ENCODE results near the gene LRRC74B.
A peak's percentile ranks its signal among the peaks of the same experiment; 100 is the strongest.
"Not testable (repeated sequence)": the region's sequence is repeated elsewhere in the genome, so short reads cannot be mapped to it uniquely, and the experiment has no call there.

The LRRC74B gene, protein sequence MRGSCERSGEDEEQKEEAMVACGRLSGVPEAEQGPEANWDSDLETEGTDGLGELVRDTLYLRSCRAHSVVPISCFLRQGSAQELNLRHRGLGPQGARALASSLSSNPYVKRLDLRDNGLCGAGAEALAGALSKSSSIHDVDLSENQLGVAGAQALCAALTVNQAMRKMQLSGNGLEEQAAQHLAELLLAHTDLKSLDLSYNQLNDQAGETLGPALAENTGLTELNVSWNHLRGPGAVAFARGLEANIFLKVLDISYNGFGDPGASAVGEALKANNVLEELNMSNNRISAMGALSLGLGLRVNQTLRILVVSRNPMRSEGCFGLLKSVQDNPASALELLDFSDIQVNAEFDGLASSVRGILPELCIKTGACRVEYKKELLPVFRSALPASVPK

GRCh38 chr22:21045585-21046294 is at the start of gene LRRC74B:
TSS of gene LRRC74B (plus strand) at chr22:21045946. CDS start at chr22:21045987, 41 bp downstream.
- peak; percentile 73 for DNase-seq

GRCh38 chr22:20996031-20996410 is 49.7 kb upstream of the LRRC74B start:
- DNase-seq = no peak

GRCh38 chr22:20996598-20997535 is 48.9 kb upstream of the LRRC74B start:
- no peak for DNase-seq

- DNase-seq = no peak
Measured at GRCh38 chr22:20997536-20998257, 48.0 kb upstream of the LRRC74B start.

DNA sequence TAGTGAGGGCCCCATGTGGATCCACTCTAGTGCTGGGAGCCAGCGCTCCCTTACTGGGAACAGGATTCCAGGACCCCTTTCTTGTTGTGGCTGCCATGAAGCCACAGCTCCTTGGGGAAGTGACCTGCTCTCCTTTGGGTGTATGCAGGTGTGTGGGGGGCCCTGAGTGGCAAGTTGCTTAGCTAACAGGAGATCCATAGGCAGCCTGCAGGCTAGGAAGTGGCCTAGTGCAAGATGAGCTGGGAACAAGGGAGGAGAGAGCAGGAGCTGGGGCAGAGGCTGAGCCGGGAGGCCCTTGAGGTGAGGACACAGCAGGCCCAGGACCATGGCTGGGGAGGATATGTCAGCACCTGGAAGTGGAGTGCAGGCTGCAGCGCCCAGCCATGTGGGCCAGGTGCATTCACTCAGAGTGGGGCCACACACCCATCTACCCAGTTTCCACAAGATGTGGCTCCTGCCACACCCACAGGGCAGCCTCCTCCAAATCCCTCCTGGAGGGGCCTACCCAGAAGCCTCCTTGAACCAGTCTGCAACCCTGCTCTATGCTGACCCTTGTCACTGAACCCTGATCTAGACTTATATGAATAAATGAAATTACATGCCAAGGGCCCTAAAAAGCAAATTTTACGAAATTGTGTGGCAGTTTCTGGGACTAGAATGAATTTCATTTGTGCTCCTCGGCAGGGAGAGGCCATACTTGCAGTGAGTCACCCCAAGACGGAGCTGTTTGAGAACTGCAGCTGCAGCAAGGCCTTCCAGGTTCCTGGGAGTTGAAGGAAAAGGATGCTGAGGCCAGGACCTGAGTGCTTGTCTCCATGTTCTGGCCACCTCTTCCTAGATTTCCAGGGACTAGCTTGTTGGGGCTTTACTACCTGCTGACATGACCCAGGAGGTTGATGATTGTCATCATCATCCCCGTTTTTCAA is 47.1 kb upstream of the LRRC74B start:
- no peak for DNase-seq

- DNase-seq = no peak
Measured at GRCh38 chr22:20999350-21000206, 46.2 kb upstream of the LRRC74B start.

- no peak for DNase-seq
Measured at GRCh38 chr22:21000207-21000986, 45.3 kb upstream of the LRRC74B start.

DNA sequence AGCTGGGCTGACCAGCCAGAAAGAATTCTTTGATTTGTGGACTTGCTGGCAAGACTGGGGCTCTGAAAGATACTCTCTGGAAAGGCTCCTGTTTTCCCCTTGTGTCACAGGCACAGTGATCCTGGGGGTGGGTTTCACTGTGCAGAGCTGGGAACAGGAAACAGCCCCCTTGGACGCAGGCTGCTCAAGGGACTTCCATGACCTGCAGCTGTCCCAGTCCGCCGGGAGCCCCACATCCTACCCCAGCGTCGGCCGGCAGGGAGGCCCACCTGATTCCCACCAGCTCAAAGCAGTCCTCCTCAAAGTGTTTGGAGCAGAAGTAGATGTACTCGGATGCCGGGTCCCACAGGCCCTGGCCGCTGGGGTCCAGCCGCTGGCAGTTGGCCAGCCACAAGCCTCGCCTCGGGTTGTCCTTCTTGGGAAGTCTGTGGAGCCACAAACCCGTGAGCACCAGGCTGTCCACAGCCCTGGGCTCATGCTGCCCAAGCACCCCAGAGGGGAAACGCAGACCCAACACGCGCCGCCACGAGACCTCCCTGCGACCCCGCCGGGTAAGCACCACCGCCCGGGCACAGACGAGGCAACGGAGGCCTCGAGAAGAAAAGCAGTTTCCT is 44.7 kb upstream of the LRRC74B start:
- no peak for DNase-seq

- peak; percentile 96 for DNase-seq
Measured at GRCh38 chr22:21001601-21002325, 44.0 kb upstream of the LRRC74B start, which contains the start of gene THAP7. TSS of gene THAP7 (minus strand) at chr22:21002118. CDS start at chr22:21001911, 207 bp downstream.

DNA sequence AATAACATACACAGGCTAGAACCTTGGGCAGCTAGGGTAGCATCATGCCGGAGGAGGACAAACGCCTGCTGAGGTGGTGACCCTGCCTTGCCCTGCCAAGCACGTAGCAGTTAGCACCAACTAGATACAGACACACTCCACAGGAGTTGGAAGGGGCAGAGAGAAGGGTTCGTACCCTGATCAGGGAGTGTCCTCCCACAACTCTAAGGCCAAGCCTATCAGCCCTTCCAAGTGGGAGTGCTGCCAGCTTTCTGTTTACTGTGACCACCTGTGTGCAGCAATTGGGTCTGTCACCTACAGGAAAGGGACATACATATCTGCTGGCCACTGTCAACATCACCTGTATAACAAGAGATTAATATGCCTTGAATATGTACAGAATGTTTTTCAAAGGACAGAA is 42.0 kb upstream of the LRRC74B start:
- no peak for DNase-seq

- DNase-seq = not testable (repeated sequence)
Measured at GRCh38 chr22:21009208-21009607, 36.5 kb upstream of the LRRC74B start.

GRCh38 chr22:21009638-21010425 is 35.9 kb upstream of the LRRC74B start:
- peak; percentile 36 for DNase-seq

DNA sequence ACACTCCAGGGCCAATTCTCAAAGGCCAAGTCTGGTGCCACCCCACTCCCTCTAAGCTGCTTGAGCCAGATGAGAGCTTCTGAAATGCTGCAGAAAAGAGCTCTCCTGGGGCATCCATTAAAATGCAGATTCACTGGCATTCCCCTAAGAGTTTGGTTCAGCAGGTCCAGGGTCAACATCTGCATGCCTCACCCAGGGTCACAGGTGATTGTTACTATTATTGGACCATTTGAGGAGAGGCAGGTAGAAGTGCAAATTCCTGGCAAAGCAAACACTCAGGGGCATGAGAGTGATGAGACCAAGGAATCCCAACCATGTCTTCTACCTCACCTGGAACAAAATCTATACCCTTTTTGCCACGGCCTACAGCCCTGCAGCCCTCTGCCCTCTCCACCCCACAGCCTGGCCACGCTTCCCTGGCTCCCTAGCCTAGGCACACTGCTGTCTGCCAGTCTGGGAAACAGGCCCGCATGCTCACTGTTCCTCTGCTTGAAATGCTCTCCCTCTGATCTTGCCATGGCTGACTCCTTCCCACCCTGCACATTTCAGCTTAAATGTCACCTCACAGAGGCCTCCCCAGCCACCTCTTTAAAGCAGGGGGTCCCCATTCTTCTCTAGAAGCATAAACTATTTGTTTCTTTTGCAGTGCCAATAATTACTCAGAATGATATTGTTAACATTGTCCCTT is 35.2 kb upstream of the LRRC74B start:
- DNase-seq = no peak

- DNase-seq = no peak
Measured at GRCh38 chr22:21012446-21013407, 33.0 kb upstream of the LRRC74B start.

DNA sequence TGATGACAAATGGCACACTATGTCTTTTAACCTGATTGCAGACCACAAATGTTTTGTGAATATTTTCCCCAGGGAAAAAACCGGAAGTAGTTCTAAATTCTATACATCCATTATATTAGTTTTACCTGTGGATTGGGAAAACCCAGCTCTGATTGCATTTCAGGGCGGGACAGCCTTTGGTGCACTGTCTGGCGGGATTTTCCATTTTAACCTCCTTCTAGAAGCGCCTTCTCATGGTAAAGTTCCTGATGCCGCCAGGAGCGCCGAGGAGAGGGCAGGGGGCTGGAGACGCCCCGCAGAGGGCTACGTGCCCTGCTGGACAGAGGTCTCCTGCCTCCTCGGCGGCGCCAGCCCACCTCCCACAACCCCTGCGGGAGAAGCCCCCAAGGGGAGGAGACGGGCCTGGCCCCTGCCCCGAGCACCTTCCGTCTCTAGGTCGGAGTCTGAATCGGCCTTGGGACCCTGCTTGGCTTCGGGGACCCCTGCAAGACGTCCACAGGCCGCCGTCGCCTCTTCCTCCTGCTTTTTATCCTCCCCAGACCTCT is 32.0 kb upstream of the LRRC74B start:
- no peak for DNase-seq

Measured in CD4-positive, alpha-beta T cell treated with Interleukin-10 for 1 hour (primary cell).